NT2/D1 (cell line): ENCODE data around the gene SNTG2.
A peak's percentile ranks its signal among the peaks of the same experiment; 100 is the strongest.

ENCODE experiments used
- DNase-seq: peaks from one replicate; pipeline ENCODE4 v3.0.0-alpha.2; 2011; ENCODE audit warnings: low read depth, low spot score
- H3K27me3 ChIP-seq: 2 replicates; pipeline ENCODE4 v1.6.0; 2011; ENCODE audit warnings: mild to moderate bottlenecking; ENCODE audit not compliant: insufficient read length, insufficient read depth
- H3K36me3 ChIP-seq: 2 replicates; pipeline ENCODE4 v1.6.1; 2011; ENCODE audit warnings: mild to moderate bottlenecking, low read length, mixed read lengths; ENCODE audit not compliant: insufficient read depth, insufficient read length
- H3K4me1 ChIP-seq: 2 replicates; pipeline ENCODE4 v1.5.1; 2011; ENCODE audit not compliant: insufficient read depth, insufficient read length
- H3K4me3 ChIP-seq: 2 replicates; pipeline ENCODE4 v1.5.1; 2011; ENCODE audit warnings: low read depth; ENCODE audit not compliant: insufficient read length
- H3K9ac ChIP-seq: 2 replicates; pipeline ENCODE4 v1.6.0; 2011; ENCODE audit warnings: low read depth; ENCODE audit not compliant: insufficient read length
- H3K9me3 ChIP-seq: 2 replicates; pipeline ENCODE4 v1.5.1; 2011; ENCODE audit warnings: mild to moderate bottlenecking, low read length; ENCODE audit not compliant: insufficient read depth
- SUZ12 ChIP-seq: IDR thresholded peaks from 2 replicates; pipeline ENCODE4 v1.6.1; 2011; ENCODE audit not compliant: insufficient read length, insufficient read depth; ENCODE audit errors: extremely low read depth
- YY1 ChIP-seq: IDR thresholded peaks from 2 replicates; pipeline ENCODE4 v1.6.1; 2011; ENCODE audit not compliant: insufficient read length, insufficient read depth
- ZNF274 ChIP-seq: IDR thresholded peaks from 2 replicates; pipeline ENCODE4 v1.6.1; 2011; ENCODE audit warnings: mild to moderate bottlenecking, low read depth, low read length

The SNTG2 gene

DNA sequence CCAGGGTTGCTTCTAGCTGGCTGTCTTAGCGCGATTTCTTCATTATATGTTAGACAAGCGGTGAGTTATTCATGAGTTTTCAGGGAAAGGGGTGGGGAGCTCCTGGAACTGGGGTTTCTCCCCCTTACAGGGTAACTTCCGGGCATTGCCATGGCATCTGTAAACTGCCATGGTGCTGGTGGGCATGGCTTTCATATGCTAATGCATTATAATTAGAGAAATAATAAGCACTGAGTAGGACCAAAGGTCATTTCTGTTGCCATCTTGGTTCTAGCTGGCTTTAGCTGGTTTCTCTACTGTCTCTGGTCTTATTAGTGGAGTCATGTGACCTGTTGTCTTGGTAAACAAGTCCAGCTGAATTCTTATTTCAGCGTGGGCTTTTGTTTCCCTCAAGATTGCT, 5.5 kb upstream of the SNTG2 start:
- Histone ChIP-seq H3K4me3 (no peak overlapping the region), H3K9ac (no peak overlapping the region), H3K27me3 (peaks cover 23% of the 10 kb centered on the region), H3K9me3 (no peaks in the 10 kb centered on the region), H3K4me1 (no peaks in the 10 kb centered on the region), H3K36me3 (no peaks in the 10 kb centered on the region)
- TF ChIP-seq ZNF274 = no peak
- TF ChIP-seq SUZ12 = no peak
- no peak for TF ChIP-seq YY1
- no peak for DNase-seq

DNA sequence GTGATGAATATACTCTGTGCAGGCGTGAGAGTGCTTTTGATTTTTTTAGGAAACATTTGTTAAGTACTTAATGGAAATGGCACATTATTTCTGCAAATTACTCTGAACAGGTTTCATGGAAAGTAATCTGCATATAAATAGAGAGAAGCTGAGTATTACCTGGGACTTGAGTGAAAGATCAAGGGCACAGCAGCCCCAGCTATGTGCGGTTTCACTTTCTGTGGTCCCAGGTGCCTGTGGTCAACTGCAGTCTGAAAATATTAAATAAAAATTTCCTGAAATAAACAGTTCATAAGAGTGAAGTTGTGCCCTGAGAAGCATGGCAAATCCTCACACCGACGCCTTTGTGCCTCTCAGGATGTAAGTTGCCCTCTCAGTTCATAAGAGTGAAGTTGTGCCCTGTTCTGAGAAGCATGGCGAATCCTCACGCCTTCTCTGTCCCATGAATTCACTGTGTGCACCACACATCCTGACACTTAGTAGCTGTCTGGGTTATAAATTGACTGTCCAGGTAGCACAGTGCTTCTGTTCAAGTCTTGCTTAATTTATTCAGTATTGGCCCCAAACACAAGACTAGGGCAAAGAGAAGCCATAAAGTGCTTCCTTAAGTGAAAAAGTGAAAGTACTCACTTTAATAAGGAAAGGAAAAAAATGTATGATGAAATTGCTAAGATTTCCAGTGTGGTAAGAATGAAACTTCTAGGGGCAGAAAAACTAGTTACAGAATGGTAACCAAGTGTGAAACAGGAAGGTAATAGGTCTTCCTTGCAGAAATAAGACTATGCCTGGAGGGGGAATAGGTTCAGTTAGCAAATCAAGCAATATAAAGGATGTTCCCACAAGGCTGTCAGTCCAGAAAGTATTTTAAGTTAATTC, 4.3 kb upstream of the SNTG2 start:
- Histone ChIP-seq H3K4me1 (no peaks in the 10 kb centered on the region), H3K27me3 (peaks cover 28% of the 10 kb centered on the region), H3K4me3 (no peak overlapping the region), H3K36me3 (no peaks in the 10 kb centered on the region), H3K9ac (no peak overlapping the region), H3K9me3 (no peaks in the 10 kb centered on the region)
- no peak for TF ChIP-seq SUZ12
- TF ChIP-seq YY1 = no peak
- no peak for DNase-seq

DNA sequence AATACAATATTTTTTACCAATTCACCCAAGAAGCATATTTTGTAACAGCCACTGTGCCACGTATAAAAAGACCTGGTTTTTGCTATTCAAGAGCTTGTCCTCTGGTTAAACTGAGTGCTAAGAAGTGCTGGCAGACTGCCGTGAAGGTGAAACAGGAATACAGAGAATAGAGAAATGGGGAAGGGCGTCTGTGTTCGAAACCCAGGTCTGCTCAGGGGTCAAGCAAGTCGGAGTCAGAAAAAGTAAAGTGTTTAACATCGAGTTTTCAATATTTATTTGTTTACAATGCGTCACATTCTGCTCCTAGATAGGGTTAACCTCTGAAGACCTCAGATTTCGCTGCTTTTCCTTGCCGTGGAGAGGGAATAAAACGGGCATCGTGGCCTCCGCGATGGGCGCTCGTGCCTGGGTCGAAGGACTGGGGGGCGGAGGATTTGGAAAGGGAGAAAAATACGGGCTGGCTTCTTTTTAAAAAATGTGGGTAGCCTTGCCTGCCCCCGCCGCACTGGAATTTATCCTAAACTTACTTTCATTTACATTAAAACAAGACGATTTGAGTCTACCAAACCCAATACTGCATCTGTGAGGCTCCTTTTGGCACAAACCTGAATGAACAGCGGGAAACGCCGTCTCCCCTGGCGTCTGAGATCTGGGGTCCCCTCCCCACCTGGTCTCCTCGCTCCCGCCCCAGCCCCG, 1.1 kb upstream of the SNTG2 start:
- DNase-seq = no peak
- Histone ChIP-seq H3K4me1 (no peaks in the 10 kb centered on the region), H3K27me3 (peaks cover 48% of the 10 kb centered on the region), H3K36me3 (no peaks in the 10 kb centered on the region), H3K9me3 (no peaks in the 10 kb centered on the region), H3K4me3 (peak overlapping the region; percentile 36), H3K9ac (peak overlapping the region; percentile 10)
- no peak for TF ChIP-seq SUZ12
- no peak for TF ChIP-seq YY1
- TF ChIP-seq ZNF274 = no peak

DNA sequence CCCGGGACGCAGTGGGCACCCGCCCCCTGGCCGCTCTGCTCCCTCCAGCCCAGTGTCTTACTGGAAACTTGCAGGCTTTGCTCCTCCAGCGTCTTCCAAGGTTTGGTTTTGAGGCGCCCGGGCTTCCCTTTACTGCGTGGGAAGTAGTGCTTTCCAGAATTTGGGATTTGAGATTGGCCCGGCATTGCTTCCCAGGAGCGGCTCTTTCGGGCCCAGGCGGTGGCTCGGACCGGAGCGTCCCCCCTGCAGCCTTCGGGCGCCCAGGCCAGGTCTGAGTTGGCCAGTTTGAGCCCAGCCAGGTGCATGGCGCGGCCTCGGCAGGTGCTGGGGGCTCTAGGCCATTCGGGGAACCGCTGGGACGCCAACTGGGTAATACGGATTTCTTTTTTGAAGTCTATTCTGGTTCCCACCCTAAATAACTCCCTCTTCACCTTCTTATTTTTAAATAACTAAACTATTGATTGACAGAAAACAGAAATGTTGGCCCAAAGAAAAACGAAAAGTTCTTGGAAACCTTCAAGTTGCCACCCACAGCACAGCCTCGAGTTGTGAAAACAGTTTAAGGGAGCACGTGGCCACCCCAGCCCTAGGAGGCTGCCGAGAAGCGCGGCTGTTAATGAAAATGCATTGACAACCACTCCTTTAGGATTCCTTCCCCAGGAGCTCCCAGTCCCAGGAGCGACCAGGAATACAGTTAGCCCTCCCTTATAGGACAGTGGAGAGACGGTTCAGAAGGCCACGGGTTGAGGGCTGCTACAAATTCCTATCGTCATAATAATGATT, 766 bp downstream of the SNTG2 start:
- no peak for TF ChIP-seq SUZ12
- no peak for TF ChIP-seq YY1
- TF ChIP-seq ZNF274 = no peak
- no peaks in the 10 kb centered on the region for H3K36me3 ChIP-seq
- H3K9ac ChIP-seq = no peak overlapping the region
- peak overlapping the region; percentile 32 for H3K4me3 ChIP-seq
- peaks cover 48% of the 10 kb centered on the region for H3K27me3 ChIP-seq
- DNase-seq = no peak
- H3K9me3 ChIP-seq = no peaks in the 10 kb centered on the region
- H3K4me1 ChIP-seq = no peaks in the 10 kb centered on the region

DNA sequence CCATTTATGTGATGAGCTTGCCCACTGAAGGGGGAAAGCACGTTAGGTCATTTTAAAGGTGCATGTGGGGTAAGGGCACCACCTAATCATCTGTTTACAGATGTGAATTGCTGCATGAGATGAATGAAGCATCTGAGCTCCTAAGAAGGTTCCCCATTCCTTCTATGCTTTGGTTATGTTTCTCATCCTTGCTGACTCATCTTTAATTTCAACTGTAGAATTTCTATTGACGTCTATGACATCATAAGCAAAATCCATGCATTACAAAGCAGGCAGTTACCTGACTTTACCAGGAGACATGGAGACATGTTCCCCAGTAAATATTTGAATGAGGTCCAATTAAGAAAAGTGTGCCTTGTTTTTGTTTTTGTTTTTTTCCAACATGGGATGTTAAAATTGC, 2.8 kb downstream of the SNTG2 start:
- DNase-seq = no peak
- Histone ChIP-seq H3K4me1 (no peaks in the 10 kb centered on the region), H3K9me3 (no peaks in the 10 kb centered on the region), H3K4me3 (no peak overlapping the region), H3K9ac (no peak overlapping the region), H3K27me3 (peaks cover 41% of the 10 kb centered on the region), H3K36me3 (no peaks in the 10 kb centered on the region)
- TF ChIP-seq ZNF274 (no peak), SUZ12 (no peak), YY1 (no peak)

DNA sequence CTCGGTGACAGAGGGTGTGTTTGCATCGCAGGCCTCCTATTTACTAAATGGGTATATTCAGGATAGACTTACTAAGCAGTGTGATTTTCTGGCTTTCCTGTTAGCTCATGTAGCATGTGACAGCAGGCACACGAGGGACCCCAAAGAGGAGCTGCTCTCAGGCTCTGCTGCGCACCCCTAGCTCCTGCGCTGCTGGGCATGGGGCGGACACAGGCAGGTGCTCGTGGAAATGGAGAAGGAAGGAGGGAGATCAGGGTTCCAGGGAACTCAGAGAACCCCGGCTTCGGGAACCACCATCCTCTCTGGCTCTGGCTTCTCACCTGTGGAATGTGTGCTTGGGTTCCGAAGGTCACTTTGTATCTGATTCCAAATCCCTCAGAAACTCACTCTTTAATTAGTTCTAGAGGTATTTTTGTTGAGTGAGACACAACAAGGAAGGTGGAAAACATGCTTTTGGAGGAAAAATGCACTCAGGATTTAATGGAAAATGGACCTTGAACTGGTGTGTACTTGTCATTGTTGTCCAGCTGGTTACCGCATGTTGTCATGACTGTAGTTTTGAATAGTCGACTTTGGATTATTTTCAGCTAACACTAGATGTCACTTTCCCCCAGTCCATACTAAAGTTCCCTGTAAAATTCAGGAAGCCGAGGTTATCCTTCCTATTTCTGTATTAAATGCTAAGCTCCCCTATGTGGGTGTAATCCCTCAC, 3.5 kb downstream of the SNTG2 start:
- DNase-seq = no peak
- no peak overlapping the region for H3K4me3 ChIP-seq
- no peaks in the 10 kb centered on the region for H3K4me1 ChIP-seq
- H3K9me3 ChIP-seq = no peaks in the 10 kb centered on the region
- TF ChIP-seq YY1 (no peak), SUZ12 (no peak), ZNF274 (no peak)
- H3K27me3 ChIP-seq = peaks cover 34% of the 10 kb centered on the region
- no peak overlapping the region for H3K9ac ChIP-seq
- no peaks in the 10 kb centered on the region for H3K36me3 ChIP-seq
